Measurements from ENCODE around the gene ZFAND6.

Gene ZFAND6

DNA sequence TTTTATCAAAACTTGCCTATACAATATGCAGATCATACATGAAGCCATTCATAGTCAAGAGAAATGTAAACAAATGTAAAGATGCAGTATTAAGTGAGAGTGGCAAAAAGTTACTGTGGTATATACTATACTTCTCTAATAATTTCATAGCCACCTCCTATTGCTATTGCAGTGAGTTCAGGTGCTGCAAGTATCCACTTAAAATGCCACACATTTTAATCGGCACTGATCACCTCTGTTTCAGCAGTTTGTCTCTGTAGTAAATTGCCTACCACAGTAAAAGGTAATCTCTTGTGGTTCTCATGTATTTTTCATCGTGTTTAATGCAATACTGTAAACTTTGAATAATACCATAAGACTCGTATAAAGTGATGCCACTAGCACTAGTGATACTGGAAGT is 72.9 kb downstream of the ZFAND6 start:
- TF ChIP-seq, protein P1, sequence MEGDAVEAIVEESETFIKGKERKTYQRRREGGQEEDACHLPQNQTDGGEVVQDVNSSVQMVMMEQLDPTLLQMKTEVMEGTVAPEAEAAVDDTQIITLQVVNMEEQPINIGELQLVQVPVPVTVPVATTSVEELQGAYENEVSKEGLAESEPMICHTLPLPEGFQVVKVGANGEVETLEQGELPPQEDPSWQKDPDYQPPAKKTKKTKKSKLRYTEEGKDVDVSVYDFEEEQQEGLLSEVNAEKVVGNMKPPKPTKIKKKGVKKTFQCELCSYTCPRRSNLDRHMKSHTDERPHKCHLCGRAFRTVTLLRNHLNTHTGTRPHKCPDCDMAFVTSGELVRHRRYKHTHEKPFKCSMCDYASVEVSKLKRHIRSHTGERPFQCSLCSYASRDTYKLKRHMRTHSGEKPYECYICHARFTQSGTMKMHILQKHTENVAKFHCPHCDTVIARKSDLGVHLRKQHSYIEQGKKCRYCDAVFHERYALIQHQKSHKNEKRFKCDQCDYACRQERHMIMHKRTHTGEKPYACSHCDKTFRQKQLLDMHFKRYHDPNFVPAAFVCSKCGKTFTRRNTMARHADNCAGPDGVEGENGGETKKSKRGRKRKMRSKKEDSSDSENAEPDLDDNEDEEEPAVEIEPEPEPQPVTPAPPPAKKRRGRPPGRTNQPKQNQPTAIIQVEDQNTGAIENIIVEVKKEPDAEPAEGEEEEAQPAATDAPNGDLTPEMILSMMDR (IDR thresholded peaks at IDR 0.05; ENCODE audit: low read depth, low read length) = no peak
- no peak overlapping the region for H3K4me3 ChIP-seq (ENCODE audit: low read depth, low read length)

DNA sequence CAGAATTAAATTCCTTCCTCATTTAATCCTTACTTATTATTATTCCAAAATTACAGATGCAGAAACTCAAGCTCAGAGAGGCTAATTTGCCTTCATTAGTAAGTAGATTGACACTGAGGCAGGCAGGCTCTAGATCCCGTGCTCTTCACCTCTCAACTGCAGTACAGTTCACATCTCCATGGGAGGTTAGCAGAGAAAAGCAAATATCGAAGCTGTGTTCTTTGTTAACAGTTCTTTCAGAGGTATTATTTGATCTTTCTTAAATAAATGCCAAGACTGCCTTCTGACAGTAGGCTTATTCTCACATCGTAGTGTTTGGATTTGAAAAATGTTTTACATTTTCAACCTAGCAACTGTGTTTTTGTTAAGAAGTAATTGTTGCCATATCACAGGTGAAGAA is 77.4 kb downstream of the ZFAND6 start:
- TF ChIP-seq, protein P1 (IDR thresholded peaks at IDR 0.05; ENCODE audit: low read depth, low read length) = no peak
- H3K4me3 ChIP-seq (ENCODE audit: low read depth, low read length) = no peak overlapping the region

DNA sequence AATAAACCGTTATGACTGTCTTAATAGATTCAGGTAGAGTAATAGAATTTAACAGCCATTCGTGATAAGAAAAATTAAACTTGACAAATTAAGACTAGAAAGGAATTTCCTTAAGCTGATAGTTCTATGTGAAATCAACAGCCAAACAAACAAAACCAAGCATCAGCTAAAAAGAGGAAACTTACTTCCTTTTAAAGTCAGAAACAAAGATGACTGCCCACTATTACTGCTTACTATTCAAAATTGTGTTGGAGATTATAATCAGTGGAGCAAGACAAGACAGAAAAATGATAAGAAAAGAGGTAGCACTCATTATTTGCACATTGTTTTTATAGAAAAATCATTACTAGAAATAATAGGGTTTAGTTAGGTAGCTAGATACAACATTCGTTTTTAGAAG is 79.5 kb downstream of the ZFAND6 start:
- TF ChIP-seq, protein P1 (IDR thresholded peaks at IDR 0.05; ENCODE audit: low read depth, low read length) = no peak
- H3K4me3 ChIP-seq (ENCODE audit: low read depth, low read length) = no peak overlapping the region

DNA sequence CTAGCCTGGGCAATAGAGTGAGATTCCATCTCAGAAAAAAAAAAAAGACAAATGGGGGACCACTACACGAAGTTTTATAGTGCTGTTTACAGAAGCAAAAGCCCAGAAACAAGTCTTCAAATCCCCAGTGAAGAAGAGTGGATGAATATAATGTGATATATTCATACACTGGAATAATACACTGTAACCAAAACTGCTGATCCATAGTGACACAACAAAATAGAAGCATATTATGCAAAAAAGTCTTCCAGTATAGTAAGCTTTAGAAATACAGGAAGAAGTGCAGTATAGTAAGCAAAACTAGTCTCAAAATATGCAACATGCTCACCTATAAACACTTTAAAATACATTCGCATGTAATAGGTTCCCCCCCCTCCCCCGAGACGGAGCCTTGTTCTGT is 81.4 kb downstream of the ZFAND6 start:
- H3K4me3 ChIP-seq (ENCODE audit: low read depth, low read length) = no peak overlapping the region
- TF ChIP-seq, protein P1 (IDR thresholded peaks at IDR 0.05; ENCODE audit: low read depth, low read length) = no peak

DNA sequence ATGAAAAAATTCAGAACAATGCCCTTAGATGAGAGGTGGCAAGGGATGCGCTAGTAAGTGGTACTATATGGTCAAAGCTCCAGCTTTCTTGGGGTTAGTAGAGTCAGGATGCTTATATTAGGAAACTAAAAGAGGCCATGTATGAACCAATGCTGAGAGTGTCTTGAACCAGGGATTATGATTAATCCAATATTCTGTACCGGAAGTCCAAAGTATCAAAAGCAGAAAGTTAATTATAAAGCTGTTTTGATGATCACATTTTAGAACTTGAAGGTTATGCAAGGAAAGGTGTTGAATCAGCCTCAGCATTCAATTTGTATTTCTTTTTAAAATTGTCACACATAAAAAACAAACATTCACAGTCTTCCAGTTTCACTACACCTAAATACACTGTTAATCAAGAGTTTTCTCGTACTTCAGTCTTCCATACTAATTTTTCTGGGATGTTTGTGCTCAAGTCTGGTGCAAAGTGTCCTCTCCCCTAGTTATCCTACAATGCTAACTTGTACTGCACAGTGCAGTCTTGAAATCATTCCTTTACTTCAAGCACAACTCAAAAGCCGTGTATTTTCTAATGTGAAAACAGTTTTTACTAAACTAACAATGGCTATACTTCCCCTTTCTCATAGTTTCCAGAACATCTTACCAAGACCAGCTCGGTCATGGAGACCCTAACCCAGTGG is 82.6 kb downstream of the ZFAND6 start:
- no peak overlapping the region for H3K4me3 ChIP-seq (ENCODE audit: low read depth, low read length)
- TF ChIP-seq, protein P1 (IDR thresholded peaks at IDR 0.05; ENCODE audit: low read depth, low read length) = no peak

DNA sequence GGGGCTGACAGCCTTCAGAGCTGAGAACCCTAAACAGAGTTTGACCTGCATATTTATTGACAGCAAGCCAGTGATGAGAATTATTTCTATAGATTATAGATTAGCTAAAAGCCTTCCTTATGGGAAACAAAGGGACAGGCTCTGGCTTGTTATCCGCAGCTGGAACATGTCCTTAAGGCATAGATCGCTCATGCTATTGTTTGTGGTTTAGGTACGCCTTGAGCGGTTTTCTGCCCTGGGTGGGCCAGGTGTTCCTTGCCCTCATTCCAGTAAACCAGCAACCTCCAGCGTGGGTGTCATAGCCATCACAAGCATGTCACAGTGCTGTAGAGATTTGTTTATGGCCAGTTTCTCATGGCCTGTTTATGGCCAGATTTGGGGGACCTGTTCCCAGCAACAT is 83.2 kb downstream of the ZFAND6 start:
- TF ChIP-seq, protein P1 (IDR thresholded peaks at IDR 0.05; ENCODE audit: low read depth, low read length) = no peak
- H3K4me3 ChIP-seq (ENCODE audit: low read depth, low read length) = no peak overlapping the region

DNA sequence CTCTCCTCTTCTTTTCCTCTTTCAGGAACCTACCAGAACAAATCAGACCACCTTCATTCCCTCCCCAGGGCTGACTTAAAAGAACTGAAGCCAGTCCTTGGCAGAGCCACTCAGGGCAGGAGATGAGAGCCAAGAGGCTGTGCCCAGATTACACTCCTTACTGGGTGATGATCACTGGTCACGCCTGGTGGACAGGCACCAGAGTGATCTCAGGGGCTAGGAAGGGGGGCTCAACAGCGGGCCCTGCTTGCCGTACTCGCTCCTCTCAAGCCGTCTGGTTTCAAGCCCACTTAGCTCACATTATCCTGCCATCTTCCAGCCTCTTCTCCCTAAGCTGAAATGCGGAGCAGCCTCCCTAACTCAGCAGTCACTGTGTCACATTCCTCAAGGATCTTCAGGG is 91.7 kb downstream of the ZFAND6 start:
- TF ChIP-seq, protein P1 (IDR thresholded peaks at IDR 0.05; ENCODE audit: low read depth, low read length) = no peak
- H3K4me3 ChIP-seq (ENCODE audit: low read depth, low read length) = no peak overlapping the region

Data from WI38 (cell line).